NCI-H748 (cell line): Measurements from ENCODE around the gene LRRC19.

Source experiments
- DNase-seq: peaks from one replicate; lab custom pipeline; 2025; ENCODE audit not compliant: unreplicated experiment; lab: John Stamatoyannopoulos, UW

LRRC19 gene

DNA sequence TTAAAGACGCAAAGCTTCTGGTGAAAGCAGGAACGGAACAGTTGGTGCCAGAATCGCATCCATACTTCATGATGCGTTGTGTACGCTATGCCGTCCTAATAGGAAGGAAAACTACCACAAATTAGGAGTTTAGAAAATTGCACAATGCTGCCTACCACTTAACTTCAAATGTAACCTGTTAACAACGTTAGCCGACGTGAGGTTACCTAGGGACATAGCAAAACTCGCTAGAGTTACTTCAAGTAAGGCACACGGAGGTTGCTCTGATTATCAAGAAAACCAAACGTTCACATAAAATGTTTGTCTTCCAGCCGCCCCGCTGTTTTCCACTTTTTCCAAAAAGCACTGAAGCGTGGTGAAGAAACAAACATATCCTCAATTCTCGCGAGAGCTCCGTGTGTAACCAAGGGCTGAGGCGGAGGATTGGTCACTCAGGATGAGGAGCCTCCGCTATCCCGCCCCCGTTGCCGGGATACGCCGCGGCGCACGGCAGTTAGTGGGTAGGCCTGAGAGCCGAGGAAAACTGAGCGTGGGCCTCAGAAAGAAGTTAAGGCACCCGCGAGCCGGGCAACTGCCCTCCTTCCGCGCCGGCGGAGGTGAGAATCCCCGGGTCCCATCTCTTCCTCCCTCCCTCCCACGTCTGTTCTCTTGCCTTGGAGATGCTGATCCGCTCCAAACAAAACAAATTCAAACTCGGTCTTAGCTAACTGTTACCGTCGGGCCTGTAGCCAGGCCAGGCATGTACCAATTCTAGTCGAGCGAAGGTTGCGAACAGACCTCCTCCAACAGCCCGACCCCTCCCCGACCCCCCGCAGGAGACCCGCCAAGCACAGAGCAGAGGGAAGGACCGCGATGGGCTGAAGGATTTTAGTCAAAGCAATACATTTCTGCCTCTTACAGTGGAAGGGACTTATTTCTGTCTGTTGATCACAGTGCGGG is 49.3 kb downstream of the LRRC19 start, which contains the start of gene IFT74:
Gene IFT74 (plus strand): TSS at position 492 of the 939 bp plus-strand sequence. CDS start 5,556 bp downstream, outside the sequence.
- DNase-seq = peak; percentile 99

DNA sequence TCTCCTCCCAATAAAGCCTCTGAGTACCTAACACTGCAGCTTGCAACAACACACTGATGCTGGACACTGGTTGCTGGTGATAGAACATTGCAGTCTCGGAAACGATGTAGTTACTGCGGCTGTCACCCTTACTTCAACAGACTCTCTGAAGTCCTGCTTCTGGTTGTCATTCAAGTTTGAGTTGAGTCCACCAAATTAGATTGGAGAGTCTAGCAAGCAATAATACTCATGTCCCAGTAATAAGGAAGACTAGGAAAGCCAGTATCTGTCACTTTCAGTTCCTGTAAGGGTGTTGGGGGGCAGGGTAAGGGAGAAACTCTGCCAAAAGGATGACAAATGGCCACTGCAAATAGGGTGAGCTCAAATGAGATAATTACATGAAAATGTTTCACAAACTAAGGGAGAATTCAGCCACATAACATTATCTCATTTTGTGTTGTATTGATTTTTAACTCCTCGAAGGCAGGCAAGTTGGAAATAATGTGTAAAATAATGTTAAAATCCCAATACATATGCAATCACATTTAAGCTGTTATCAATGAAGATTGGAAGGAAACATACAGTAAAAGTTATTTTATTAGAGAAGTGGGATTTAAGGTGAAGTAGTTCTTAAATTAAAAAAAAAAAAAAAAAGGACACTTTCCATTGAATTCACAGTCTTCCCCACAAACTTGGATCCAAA is 50.1 kb downstream of the LRRC19 start:
- peak; percentile 33 for DNase-seq

DNA sequence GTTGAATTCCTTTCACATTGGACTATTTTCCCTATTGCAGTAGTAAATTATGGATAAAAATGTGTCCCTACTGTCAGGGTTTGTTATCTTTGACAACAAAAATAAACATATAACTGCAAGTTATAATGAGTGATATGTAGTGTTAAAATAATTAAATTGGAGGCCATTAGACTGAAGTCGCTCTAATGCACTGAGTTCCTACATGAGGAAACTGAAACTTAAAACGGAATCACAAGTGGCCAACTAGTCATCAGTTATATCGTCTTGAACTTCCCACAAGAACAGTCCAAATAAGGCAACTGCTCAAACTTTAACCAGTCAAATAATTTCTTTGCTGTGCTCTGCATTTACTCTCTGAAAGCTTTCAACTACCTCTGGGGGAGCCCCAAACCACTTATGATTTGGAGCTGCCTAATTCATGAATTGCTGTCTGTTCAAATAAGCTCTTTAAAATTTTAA is 51.4 kb downstream of the LRRC19 start:
- no peak for DNase-seq

DNA sequence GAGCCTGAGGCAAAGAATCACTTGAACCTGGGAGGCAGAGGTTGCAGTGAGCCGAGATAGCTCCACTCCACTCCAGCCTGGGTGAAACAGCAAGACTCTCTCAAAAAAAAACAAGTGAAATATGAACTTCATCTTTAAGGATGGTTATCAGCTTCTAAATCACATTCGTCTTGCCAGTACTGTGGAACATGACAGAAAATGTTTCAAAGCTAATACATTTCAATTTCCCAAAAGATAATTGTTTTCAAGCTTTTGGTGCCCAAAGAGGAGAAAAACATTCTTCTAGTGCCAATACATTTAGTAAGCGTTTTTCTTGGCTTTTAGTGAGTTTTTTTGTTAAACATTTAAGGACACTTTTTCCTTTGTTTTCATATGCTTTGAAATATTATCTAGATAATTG is 53.7 kb downstream of the LRRC19 start:
- DNase-seq = no peak

DNA sequence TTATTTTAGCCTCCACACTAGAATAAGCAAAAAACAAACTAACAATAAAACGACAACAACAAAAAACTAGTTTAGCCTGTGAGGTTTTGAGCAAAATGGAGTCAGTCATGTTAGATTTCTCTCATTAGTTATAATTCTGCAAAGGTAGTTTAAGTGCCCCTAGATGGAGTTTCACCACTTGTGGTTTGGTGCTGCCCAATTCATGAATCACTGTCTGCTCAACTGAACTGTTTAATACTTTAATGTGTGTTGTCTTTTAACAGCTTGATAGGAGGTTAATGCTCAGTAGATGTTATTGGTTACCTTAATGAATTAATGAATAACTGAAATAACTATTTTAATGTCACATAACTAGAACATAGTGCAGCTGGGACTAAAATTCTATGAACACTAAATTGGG is 55.0 kb downstream of the LRRC19 start:
- no peak for DNase-seq

DNA sequence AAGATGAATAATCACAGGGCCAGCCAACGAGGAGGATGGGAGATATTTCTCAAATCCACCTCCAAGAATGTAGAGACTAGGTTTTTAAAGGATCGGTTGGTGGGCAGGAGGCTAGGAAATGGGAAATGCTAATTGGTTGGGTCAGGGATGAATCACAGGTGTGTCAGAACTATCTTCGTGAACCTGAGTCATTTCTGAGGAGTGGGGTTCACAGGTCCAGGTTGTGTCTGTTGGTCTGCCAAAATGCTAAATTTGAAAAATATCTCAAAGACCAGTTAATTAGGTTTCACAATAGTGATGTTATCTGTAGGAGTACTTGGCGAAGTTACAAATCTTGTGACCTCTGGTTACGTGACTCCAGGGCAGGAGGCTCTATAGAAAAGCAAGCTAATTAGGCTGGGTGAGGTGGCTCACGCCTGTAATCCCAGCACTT is 55.8 kb downstream of the LRRC19 start:
- DNase-seq = no peak

DNA sequence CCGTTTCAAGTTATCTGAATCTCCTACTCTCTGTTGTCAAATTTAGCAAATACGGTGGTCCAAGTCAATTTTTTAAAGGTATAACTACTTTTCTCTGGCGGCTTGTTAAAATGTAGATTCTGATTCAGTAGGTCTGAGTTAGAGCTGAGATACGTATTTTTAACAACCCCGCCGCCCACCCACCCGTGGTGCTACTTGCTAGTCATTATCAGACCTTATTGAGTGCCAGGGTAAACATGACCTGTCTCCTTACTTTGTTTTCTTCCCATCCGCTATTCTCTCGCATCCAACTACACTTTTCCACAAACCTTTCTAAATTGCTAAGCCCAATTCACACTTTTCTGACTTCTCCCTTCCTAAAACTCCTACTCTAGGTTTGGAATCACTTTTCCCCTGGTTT is 57.7 kb downstream of the LRRC19 start:
- peak; percentile 34 for DNase-seq

DNA sequence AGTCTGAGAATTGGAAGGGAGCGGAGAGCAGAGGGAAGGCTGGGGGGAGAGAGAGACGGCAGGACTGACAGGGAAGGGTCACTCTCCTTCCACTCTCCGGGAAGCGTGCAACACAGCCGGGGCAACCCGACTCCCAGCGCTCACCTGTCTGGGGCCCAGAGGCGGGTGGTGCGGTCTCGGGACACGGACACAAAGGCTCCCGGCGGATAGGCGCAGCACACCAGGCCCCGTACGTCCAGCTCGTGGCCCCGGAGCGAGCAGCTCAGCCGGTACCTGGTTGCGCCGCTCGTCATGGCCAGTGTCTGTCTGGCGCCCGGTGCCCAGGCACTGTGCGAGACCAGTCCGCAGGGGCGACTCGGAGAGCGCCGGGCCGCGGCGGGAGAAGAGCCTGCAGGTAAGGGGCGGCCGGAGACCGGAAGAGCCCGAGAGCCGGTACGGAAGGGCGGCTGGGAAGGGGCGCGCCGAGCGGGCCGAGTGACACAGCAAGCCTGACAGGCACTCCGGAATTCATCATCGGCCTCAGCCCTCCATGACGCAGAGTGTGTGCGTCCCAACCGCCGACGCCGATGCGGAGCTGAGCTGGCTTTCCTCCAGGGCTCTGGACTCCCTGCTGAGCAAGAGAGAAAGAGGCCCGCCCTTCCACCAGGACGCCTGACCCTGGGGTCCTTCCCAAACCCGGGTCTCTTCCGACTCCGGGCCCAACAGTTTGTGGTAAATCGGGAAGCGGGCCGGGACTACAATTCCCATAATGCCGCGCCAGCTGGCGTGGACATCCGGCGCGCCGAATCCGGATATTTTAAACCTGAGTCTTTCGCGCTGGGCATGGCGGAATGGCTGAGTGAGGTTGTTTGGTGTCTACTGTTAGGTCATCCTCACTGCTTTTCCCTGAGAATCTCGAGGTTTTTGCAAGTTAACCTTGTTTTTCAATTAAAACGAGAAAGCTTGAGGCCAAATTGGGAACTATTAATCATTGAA is 58.4 kb downstream of the LRRC19 start, which contains the start of gene PLAA:
Gene PLAA (minus strand): TSS at position 490 of the 975 bp plus-strand sequence. CDS start 197 bp downstream, at position 293.
- DNase-seq = peak; percentile 96

DNA sequence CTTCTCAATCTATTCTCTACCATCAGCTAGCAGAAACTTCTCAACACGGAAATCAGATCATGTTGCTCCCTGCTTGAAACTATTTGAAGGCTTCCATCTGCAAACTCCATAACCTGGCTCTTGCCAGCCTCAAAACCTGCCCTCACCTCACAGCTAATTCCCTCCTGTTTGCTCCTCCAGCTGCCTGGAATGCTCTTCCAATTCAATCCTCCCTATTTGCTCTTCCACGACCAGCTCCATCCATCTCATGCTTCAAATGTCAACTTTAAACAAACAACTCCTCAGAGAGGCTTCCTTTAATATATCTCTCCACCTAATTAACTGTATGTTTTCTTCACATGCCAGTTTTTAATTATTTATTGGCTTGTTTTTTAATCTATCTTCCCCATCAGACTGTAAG is 59.9 kb downstream of the LRRC19 start:
- no peak for DNase-seq
